SU-DHL-6 (cell line): ENCODE measurements around the gene ATG2A.

Experiments
- EZH2phosphoT487 ChIP-seq: fragments of 200-600 bp; sonication (generic), shearing (Covaris generic); conservative IDR thresholded peaks from 2 replicates; pipeline ENCODE4 v1.6.1; 2018; ENCODE audit warnings: mild to moderate bottlenecking, antibody characterized with exemption, low read length, moderate library complexity, mixed read lengths
- TF ChIP-seq, protein P1 (sequence below): fragments of 200-600 bp; sonication (generic); IDR thresholded peaks from one replicate; pipeline ENCODE4 v1.5.1; 2017; ENCODE audit warnings: antibody characterized with exemption, mild to moderate bottlenecking, low read length, moderate library complexity; ENCODE audit not compliant: insufficient read depth, poor library complexity, severe bottlenecking

DNA sequence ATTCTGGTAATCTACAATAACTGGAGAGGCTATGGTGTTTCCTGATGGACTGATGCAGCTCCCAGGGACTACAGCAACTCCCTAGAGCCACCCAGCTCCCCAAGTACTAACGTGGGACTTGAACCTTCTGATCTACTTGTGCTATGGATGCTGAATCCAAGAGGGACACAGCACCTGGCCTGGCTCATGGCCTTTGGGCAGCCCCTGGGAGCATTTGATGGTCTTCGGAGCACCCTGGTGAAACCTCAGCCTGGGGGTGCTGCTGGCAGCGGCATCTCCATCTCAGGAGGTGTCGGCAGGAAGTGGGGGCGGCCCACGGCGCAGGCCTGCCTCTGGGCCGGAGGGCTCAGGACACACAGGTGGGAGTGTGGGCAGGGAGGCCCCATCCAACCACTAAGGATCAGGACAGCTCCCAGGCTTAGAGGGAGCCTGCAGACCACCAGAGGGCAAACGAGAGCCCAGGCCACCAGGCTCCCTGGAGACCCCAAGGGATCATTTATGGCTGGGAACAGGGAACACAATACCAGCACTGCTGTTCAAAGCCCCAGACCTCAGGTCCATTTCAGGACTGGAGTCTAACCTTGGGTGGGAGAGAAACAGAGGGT, 47.3 kb downstream of the ATG2A start:
- TF ChIP-seq EZH2phosphoT487 = no peak
- TF ChIP-seq, protein P1, sequence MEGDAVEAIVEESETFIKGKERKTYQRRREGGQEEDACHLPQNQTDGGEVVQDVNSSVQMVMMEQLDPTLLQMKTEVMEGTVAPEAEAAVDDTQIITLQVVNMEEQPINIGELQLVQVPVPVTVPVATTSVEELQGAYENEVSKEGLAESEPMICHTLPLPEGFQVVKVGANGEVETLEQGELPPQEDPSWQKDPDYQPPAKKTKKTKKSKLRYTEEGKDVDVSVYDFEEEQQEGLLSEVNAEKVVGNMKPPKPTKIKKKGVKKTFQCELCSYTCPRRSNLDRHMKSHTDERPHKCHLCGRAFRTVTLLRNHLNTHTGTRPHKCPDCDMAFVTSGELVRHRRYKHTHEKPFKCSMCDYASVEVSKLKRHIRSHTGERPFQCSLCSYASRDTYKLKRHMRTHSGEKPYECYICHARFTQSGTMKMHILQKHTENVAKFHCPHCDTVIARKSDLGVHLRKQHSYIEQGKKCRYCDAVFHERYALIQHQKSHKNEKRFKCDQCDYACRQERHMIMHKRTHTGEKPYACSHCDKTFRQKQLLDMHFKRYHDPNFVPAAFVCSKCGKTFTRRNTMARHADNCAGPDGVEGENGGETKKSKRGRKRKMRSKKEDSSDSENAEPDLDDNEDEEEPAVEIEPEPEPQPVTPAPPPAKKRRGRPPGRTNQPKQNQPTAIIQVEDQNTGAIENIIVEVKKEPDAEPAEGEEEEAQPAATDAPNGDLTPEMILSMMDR = peak; percentile 41
